ENCODE data around the gene TJAP1.

TJAP1 gene, protein sequence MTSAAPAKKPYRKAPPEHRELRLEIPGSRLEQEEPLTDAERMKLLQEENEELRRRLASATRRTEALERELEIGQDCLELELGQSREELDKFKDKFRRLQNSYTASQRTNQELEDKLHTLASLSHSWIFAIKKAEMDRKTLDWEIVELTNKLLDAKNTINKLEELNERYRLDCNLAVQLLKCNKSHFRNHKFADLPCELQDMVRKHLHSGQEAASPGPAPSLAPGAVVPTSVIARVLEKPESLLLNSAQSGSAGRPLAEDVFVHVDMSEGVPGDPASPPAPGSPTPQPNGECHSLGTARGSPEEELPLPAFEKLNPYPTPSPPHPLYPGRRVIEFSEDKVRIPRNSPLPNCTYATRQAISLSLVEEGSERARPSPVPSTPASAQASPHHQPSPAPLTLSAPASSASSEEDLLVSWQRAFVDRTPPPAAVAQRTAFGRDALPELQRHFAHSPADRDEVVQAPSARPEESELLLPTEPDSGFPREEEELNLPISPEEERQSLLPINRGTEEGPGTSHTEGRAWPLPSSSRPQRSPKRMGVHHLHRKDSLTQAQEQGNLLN

DNA sequence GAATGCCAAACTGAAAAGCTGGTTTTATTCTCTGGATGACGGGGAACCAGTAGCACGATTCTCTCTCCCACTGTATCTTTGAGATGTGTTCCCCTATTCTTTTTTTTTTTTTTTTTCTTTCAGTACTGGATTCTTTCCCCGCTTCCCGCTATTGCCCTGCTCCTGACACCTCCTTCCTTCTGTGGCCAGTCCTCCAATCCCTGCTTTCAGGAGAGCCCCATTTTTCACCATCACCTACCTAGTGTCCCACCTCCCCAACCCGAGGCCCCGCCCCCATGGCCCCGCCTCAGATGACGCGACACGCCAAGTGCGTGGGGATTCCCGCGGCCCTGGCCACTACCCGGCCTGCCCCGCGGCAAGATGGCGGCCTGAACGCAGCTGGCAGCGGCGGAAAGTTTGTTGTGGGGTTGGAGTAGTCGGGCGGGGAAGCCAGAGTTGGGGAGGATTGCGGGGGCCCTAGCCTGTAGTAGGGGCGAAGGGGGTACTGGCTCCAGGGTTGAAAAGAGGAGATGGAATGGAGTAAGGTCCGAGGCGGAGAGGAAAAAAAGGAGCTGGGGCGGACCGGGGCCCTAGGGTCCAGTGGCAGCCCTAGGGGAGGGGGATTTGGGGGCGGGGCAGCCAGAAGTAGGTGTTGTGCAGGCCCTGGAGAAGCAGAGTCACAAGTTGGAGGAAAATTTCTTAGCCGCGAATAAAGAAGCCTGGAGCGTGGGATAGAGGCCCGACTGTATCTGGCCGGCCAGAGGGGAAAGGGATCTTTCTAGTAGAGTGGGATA, at the start of gene TJAP1:
TJAP1 (plus strand) TSS at position 336 of the 773 bp plus-strand sequence. CDS start 21,432 bp downstream, outside the sequence.
- peak; percentile 87 for DNase-seq
- in situ Hi-C loops (cut with HindIII; ENCODE audit: low pct_ligation_motif_present, low pct_unique_long_range_greater_than_20kb, low sequenced_read_pairs): no loop called here

DNA sequence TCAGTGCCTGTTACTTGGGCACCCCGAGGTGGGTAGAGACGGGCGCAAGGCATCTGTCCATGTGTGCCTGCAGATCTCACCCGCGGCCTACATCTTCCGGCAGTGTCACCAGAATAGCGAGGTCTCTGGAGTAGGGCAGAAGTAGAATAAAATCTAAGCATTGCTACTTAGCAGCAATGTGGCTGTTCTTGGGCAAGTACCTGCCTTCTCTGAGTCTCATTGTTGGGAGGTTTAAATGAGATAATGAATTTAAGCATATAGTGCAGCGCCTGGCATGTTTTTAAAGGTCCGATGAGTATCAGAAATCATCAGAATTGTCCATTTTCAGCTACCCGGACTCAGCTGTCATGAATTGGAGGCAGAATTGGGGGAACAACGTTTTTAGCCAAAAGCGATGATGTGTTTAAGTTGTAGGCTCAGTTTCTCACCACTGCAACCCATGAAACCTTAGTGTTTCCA, 49.2 kb upstream of the TJAP1 start:
- no peak for DNase-seq
- in situ Hi-C loops (cut with HindIII; ENCODE audit: low pct_ligation_motif_present, low pct_unique_long_range_greater_than_20kb, low sequenced_read_pairs): no loop called here

DNA sequence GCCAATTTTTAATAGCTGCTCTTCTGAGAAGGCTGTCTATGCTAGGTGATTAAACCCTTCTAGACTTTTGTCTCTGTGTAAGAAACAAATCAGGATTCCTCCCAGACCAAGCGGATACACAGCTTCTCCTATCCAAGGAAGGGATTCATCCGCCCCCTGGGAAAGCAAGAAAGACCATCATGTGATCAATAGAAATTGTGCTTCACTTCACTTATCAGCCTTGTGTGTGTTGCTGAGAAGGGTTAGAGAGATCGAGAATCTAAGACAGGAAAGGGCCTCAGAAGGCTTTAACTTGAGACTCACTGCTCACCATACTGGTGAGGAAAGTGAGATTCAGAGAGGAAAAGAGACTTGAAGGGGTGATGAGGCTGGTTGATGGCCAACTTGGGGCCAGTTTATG, 48.5 kb upstream of the TJAP1 start:
- DNase-seq: no peak
- in situ Hi-C loops (cut with HindIII; ENCODE audit: low pct_ligation_motif_present, low pct_unique_long_range_greater_than_20kb, low sequenced_read_pairs): no loop called here

DNA sequence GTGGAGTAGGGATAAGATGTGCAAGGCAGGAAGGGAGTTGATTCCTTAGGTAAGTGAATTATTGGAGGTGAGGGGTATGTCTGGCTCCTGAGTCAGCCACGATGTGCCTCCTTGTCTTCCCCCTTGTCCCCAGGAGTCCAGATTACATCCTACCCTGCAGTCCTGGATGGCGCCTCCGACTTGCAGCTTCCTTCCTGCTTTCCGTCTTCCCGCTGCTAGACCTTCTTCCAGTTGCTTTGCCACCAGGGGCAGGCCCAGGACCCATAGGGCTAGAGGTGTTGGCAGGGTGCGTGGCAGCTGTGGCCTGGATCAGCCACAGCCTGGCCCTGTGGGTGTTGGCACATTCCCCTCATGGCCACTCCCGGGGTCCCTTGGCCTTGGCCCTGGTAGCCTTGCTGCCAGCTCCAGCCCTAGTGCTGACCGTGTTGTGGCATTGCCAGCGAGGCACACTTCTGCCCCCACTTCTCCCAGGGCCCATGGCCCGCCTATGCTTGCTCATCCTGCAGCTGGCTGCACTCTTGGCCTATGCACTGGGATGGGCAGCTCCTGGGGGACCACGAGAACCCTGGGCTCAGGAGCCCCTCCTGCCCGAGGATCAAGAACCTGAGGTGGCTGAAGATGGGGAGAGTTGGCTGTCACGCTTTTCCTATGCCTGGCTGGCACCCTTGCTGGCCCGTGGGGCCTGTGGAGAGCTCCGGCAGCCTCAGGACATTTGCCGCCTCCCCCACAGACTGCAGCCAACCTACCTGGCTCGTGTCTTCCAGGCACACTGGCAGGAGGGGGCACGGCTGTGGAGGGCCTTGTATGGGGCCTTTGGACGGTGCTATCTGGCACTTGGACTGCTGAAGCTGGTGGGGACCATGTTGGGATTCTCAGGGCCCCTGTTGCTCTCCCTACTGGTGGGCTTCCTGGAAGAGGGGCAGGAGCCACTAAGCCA, 45.1 kb upstream of the TJAP1 start:
- in situ Hi-C loops (cut with HindIII; ENCODE audit: low pct_ligation_motif_present, low pct_unique_long_range_greater_than_20kb, low sequenced_read_pairs): no loop called here
- DNase-seq: no peak

DNA sequence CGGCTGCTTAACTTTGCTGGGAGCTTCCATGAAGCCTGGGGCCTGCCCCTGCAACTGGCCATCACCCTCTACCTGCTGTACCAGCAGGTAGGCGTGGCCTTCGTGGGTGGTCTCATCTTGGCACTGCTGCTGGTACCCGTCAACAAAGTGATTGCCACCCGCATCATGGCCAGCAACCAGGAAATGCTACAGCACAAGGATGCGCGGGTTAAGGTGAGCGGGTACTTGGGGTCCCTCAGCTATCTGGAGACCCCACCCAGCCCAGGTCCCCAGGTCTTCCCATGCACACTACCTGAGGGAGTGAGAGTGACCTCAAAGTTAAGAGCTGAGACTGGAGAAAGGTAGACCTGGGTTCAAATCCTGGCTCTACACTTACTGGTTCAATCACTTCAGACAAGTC, 44.2 kb upstream of the TJAP1 start:
- in situ Hi-C loops (cut with HindIII; ENCODE audit: low pct_ligation_motif_present, low pct_unique_long_range_greater_than_20kb, low sequenced_read_pairs): no loop called here
- no peak for DNase-seq

DNA sequence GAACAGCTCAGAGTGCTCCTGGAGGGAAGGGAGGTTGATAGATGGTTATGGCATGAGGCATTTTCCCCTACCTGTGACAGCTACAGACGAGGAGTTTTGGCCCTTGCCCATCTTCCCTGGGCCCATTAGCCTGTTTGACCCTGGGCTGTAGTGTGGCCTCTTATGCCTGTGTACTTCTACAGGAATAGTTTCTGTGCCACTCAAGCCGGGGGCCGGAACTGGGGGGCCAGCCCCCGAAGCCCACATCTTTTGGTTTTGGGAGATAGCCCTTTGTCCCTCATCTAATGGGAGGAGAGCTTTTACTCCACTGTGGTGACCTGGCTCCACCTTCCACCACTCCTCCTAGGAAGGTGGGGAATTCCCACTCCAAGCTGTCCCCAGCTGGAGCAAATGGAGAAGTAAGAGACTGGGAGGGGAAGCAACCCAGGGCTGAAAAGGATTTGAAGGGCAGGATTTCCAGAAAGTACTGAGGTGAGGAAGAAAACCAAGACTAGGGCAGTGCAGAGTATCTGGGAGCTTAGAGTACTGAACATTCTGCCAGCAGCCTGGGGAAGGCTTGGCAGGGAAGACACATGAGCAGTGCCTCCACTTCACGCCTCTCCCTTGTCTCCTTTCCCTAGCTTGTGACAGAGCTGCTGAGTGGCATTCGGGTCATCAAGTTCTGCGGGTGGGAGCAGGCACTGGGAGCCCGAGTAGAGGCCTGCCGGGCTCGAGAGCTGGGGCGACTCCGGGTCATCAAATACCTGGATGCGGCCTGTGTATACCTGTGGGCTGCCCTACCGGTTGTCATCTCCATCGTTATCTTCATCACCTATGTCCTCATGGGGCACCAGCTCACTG, 43.1 kb upstream of the TJAP1 start:
- in situ Hi-C loops (cut with HindIII; ENCODE audit: low pct_ligation_motif_present, low pct_unique_long_range_greater_than_20kb, low sequenced_read_pairs): no loop called here
- DNase-seq: no peak

DNA sequence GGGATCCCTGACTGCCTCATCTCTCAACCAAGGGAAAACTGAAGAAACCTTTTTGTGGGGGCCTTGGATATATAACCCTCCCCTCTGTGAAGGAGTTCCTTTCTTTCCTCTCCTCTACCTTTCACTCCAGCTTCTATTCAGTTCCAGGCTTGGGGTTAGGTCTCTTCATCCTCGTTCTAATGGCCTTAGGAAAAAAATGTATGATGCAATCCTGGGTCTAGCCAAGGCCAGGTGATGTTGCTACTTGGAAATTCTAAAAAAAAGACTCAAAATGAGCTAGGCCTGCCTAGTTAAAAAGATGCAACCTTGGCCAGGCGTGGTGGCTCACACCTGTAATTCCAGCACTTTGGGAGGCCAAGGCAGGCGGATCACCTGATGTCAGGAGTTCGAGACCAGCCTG, 42.4 kb upstream of the TJAP1 start:
- in situ Hi-C loops (cut with HindIII; ENCODE audit: low pct_ligation_motif_present, low pct_unique_long_range_greater_than_20kb, low sequenced_read_pairs): no loop called here
- DNase-seq: no peak

DNA sequence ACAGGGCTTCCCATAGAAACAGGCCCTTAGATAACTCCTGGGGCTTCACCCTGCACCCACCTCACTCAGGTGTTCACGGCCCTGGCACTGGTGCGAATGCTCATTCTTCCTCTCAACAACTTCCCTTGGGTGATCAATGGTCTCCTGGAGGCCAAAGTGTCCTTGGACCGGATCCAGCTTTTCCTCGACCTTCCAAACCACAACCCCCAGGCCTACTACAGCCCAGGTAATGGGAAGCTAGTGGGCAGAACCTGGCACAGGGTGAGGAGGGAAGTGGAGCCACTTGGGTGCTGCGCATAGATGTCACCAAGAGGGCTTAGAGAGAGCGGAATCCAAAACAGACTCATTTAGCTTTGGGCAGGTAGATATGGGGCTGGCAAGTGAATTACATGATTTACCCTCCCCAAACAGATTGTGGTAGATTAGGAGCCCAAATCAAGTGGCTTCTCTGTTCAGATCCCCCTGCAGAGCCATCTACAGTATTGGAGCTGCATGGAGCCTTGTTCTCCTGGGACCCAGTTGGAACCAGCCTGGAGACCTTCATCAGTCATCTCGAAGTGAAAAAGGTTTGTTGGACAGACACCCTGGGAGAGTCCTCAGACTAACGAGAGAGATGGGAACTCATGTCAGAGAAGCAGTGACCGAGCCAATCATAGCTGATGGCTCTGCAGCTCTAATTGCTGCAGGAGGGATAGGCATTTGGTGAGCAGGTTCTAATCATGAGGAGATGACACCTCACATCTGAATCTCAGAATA, 41.5 kb upstream of the TJAP1 start:
- no peak for DNase-seq
- in situ Hi-C loops (cut with HindIII; ENCODE audit: low pct_ligation_motif_present, low pct_unique_long_range_greater_than_20kb, low sequenced_read_pairs): no loop called here

DNA sequence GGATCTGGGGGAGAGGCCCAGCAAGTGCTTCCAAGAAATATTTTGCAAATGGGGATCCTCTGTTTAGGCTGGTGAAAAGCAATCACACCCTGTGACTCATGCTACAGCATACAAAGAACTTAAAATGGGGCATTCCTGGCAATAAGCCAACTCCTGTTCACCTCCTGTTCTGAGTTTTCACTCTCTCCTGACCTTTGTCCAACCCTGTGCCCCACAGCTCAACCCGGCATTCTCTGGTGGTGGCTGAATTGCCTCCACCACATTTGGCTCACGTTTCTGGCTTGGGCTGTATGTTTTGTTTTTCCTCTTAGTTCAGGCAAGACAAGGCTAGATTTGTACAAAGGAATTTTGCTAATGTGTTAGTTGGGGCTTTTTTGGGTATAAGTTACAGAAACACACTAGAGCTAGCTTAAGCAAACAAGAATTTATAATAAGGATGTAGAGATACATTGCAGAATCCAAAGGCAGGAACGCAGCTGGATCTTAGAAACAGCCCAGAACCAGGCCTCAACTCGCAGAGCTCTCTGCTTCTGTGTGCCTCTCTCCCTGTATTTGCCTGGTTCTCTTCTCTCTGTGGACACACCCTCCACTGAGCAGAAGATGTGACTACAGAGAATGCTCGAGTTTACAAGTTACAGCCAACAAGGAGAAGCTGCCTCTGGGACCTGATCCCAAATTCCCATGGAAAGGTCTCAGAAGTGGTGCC, 40.6 kb upstream of the TJAP1 start:
- peak; percentile 52 for DNase-seq

DNA sequence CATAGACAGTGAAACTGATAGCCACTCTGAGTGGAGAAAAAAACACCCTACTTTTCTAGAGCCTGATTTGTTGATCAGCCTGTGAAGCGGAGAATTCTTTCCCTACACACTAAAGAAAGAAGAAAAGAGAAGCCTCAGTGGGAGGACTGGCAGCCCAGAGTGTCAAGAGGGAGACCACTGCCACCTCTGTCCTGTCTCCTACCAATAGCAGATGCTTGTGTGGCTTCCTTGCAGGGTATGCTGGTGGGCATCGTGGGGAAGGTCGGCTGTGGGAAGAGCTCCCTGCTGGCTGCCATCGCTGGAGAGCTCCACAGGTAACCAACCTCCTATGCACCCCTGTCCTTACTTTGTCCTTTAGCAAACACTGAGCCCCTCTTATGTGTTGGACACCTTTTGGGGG, 39.7 kb upstream of the TJAP1 start:
- in situ Hi-C loops (cut with HindIII; ENCODE audit: low pct_ligation_motif_present, low pct_unique_long_range_greater_than_20kb, low sequenced_read_pairs): no loop called here
- no peak for DNase-seq

More for the DNA sequence above, 40.6 kb upstream of the TJAP1 start:
- in situ Hi-C loops (cut with HindIII; ENCODE audit: low pct_ligation_motif_present, low pct_unique_long_range_greater_than_20kb, low sequenced_read_pairs): no loop called here

DNA sequence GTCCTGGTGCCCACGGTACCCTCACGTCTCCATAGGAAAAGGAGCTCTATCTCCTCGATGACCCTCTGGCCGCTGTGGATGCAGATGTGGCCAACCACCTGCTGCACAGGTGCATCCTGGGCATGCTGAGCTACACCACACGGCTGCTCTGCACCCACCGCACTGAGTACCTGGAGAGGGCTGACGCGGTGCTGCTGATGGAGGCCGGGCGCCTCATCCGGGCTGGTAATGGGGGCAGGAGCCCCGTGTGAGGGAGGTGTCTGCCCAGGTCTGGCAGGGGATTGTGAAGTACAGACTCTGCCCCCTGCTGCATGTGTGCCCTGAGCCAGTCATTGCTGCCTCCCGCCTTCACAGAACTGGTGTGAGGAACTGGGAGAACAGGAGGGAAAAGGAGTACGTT, 34.4 kb upstream of the TJAP1 start:
- in situ Hi-C loops (cut with HindIII; ENCODE audit: low pct_ligation_motif_present, low pct_unique_long_range_greater_than_20kb, low sequenced_read_pairs): no loop called here

DNA sequence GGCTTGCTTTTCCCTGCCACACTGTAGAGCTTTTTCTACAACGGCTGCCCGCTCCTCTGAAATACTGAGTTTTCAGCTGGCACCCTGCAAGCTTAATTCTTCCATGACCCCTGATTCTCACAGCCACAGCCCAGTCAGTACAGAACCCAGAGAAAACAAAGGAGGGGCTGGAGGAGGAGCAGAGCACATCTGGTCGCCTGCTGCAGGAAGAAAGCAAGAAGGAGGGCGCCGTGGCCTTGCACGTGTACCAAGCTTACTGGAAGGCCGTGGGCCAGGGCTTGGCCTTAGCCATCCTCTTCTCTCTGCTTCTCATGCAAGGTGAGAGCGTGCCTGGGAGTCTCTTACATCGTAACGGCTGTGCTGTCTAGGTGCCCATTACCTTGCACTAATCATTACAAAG, 33.3 kb upstream of the TJAP1 start:
- DNase-seq: no peak

More for the DNA sequence above, 34.4 kb upstream of the TJAP1 start:
- no peak for DNase-seq

DNA sequence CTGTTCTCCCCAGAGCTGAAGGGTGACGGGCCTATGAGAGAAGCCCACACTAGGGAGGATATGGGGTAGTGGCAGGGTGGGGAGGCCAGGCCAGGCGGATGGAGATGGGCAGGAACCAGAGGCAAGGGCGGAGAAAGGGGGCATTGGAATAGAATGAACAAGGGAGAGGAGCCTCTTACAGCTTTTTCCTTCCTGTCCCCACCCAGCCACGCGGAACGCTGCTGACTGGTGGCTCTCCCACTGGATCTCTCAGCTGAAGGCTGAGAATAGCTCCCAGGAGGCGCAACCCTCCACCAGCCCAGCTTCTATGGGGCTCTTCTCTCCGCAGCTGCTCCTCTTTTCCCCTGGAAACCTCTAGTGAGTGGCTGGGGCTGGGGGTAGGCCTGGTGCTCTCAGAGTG, 32.8 kb upstream of the TJAP1 start:
- no peak for DNase-seq
- in situ Hi-C loops (cut with HindIII; ENCODE audit: low pct_ligation_motif_present, low pct_unique_long_range_greater_than_20kb, low sequenced_read_pairs): no loop called here

More for the DNA sequence above, 33.3 kb upstream of the TJAP1 start:
- in situ Hi-C loops (cut with HindIII; ENCODE audit: low pct_ligation_motif_present, low pct_unique_long_range_greater_than_20kb, low sequenced_read_pairs): no loop called here

DNA sequence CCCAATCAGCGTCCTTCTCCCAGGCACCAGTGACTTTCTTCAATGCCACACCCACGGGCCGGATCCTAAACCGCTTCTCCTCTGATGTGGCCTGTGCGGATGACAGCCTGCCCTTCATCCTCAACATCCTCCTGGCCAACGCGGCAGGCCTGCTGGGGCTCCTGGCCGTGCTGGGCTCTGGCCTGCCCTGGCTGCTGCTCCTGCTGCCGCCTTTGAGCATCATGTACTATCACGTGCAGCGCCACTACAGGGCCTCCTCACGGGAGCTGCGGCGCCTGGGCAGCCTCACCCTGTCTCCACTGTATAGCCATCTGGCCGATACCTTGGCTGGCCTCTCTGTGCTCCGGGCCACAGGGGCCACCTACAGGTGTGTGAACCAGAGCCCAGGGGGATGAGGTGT, 31.8 kb upstream of the TJAP1 start:
- in situ Hi-C loops (cut with HindIII; ENCODE audit: low pct_ligation_motif_present, low pct_unique_long_range_greater_than_20kb, low sequenced_read_pairs): no loop called here

DNA sequence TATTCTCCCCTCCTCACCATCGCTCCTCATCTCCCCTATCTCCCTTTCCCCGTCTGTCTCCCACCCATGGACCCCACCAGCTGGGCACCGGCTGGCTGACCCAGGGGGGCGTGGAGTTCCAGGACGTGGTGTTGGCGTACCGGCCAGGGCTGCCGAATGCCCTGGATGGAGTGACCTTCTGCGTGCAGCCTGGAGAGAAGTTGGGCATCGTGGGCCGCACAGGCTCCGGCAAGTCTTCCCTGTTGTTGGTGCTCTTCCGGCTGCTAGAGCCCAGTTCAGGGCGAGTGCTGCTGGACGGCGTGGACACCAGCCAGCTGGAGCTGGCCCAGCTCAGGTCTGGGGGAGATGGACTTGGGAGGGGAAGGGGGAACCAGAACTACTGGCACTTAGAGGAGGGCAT, 29.8 kb upstream of the TJAP1 start:
- DNase-seq: no peak
- in situ Hi-C loops (cut with HindIII; ENCODE audit: low pct_ligation_motif_present, low pct_unique_long_range_greater_than_20kb, low sequenced_read_pairs): no loop called here

More for the DNA sequence above, 31.8 kb upstream of the TJAP1 start:
- DNase-seq: no peak

DNA sequence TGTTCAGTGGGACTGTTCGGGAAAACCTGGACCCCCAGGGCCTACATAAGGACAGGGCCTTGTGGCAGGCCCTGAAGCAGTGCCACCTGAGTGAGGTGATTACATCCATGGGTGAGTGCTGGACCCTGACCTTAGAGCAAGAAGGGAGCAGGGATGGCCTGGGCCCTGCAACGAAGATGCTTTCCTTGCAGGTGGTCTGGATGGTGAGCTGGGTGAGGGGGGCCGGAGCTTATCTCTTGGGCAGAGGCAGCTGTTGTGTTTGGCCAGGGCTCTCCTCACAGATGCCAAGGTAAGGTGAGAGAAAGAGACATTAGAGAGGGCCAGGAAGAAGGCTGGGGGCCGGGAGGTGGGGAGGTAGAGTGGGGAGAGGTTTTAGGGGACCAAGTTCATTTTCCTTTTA, 28.5 kb upstream of the TJAP1 start:
- DNase-seq: no peak
- in situ Hi-C loops (cut with HindIII; ENCODE audit: low pct_ligation_motif_present, low pct_unique_long_range_greater_than_20kb, low sequenced_read_pairs): no loop called here
